Choroid plexus epithelial cell (primary cell): ENCODE results near the gene LENG1.
A peak's percentile ranks its signal among the peaks of the same experiment; 100 is the strongest.

Source experiments
- DNase-seq: peaks from one replicate; pipeline ENCODE4 v3.0.0-alpha.2; 2010; ENCODE audit warnings: low read depth
- H3K4me3 ChIP-seq: 2 replicates; pipeline ENCODE4 v1.5.1; 2011; ENCODE audit warnings: low read depth, mild to moderate bottlenecking, control low read depth, low read length, moderate library complexity
- CTCF ChIP-seq: conservative IDR thresholded peaks from 2 replicates; pipeline ENCODE4 v1.5.1; 2011; ENCODE audit warnings: low read depth, mild to moderate bottlenecking, control low read depth, inconsistent platforms, low read length, moderate library complexity

The LENG1 gene

DNA sequence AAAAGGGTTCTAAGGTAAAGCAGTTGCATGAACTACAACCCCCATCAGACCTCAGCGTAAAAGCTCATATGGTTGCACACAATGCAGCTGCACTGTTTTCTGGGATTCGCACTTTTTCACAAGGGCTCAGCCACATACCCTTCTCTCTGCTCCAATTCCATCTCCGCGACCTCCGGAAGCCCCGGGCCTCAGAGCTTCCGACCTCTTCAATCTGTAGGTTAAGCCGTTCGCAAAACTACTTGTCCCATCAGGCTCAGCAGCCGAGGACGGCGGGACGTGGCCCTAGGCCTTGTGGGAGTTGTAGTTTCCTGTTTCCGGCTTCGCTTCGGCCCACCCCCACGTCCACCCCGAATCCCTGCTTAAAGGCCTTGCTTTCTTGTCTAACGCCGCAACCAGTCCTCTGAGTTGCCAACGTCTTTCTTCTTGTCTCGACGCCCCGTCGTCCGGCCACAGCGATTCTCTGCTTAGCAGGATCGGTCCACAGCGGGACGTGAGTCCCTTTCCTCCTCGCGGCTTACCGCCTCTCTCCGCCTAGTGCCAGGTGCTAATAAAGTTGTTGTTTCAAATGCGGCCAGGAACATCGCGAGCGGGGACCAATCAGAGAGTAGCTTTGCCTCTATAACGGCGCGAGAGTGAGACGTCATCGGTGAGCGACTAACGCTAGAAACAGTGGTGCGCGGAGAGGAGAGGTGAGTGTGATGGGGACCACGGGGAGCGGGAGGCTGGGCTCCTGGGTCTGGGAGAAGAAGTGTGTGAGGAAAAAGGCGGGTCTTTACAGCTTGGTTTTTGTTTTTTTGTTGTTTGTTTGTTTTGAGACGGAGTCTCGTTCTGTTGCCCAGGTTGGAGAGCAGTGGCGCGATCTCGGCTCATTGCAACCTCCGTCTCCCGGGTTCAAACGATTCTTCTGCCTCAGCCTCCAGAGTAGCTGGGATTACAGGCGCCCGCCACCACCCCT lies 44.1 kb downstream of the LENG1 start, which contains the start of the genes PRPF31 and TFPT:
Gene PRPF31, plus strand, starts transcription at position 646 of the 955 bp plus-strand sequence. CDS start 2,525 bp downstream, outside the sequence.
Gene TFPT, minus strand, starts transcription at position 549 of the 955 bp plus-strand sequence. Its CDS starts 388 bp downstream, at position 161.
- TF ChIP-seq CTCF, result no peak
- peak within 1 kb of the TSS; percentile 81 for H3K4me3 ChIP-seq
- DNase-seq, result peak; percentile 99

- TF ChIP-seq CTCF, result no peak
- peak; percentile 67 for DNase-seq
- H3K4me3 ChIP-seq, result peak overlapping the region; percentile 81
Measured at GRCh38 chr19:54114340-54115108, 45.0 kb downstream of the LENG1 start.

DNA sequence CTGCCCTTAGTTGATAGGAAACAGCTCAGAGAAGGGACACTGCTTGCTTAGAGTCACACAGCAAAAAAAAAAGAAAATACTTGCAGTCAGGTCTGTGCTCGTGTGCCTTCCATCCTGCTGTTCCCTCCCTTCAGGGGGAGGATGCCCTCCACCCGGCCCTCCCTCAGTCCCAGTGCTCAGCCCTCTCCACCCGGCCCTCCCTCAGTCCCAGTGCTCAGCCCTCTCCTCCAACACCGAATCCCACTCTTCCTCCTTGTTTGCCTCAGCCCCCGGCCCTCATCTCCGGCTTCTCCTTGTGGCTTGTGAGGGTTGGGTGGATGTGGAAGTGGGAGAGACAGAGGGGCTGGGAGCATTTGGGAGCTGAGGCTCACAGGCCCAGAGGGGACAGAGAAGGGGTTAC lies 49.9 kb downstream of the LENG1 start:
- no peak overlapping the region for H3K4me3 ChIP-seq
- no peak for DNase-seq
- no peak for TF ChIP-seq CTCF

DNA sequence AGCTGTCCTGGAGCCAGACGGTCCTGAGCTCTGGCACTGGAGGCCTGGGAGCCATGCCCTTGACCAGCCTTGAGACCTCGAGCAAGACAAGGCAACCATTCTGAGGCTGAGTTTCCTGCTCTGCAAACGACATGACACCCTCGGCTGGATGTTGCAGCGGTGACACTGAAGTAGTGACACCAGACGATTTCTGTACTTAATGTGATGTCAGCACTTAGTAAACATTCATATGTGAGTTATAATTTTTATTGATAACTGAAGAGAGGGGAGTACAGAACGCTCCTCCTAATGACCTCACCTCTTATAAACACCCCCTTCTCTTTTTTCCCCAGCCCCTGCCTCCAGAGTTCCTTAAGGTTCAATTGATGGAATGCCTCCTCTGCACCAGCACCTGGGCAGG lies 51.0 kb downstream of the LENG1 start:
- DNase-seq, result no peak

DNA sequence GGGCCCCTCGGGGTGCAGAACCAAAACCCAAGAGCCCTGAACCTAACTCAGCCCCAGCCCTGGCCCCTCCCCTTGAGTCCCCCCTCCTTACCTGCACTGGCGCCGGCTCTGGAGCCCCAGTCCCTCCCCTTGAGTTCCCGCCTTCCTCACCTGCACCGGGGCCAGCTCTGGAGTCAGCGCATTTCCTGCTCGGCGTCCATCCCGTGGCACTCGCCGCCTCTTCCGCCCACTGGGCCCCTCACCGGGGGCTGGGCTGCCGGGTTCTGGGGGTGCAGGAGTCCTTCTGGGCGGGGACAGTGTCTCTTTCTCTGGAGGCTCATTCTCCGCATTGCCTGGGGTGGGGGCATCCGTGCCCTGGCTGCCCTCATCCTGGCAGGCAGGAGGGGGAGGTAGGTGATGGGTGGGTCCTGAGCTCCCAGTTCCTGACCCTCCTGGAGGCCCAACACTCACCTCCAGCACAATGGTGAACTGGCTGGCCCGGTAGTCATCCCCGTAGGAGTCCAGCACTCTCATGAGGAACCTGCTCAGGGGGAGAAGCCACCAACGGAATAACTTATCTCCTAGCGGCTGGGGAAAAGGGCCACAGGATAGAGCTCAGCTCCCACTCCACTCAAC lies 51.5 kb downstream of the LENG1 start:
- H3K4me3 ChIP-seq, result no peak overlapping the region
- no peak for TF ChIP-seq CTCF
- DNase-seq, result no peak

More for the DNA sequence above, 51.0 kb downstream of the LENG1 start:
- no peak overlapping the region for H3K4me3 ChIP-seq
- TF ChIP-seq CTCF, result no peak

- DNase-seq, result no peak
Measured at GRCh38 chr19:54106716-54107115, 52.8 kb downstream of the LENG1 start.

More at GRCh38 chr19:54106716-54107115, 52.8 kb downstream of the LENG1 start:
- no peak for TF ChIP-seq CTCF
- H3K4me3 ChIP-seq, result no peak overlapping the region
